ENCODE measurements around the gene MNAT1. TPM values are rescaled to one million over a fixed set of nuclear protein-coding genes. Genes with fewer than 3 reads are reported as not detected.
A peak's percentile ranks its signal among the peaks of the same experiment; 100 is the strongest.

MNAT1 gene
- total RNA-seq (10 to 100 TPM; 36.0 to 39.9 TPM), polyA plus RNA-seq (ENCODE audit: insufficient read depth, low read depth, low replicate concordance) (17.3 TPM)
- long read RNA-seq, donor 1, transcript MNAT1-201 (8 exons, 2,635 nt), result major isoform, 11 of 17 reads
- long read RNA-seq, donor 1, transcript MNAT1-208 (4 exons, 1,097 nt), result minor isoform, 6 of 17 reads
- long read RNA-seq, donor 1, partial matches to known transcripts, result 0 of 17 reads
- long read RNA-seq, donor 1, other reads (novel, unspliced or antisense), result 0 of 17 reads
- long read RNA-seq, donor 2, partial matches to known transcripts, result 0 of 7 reads
- long read RNA-seq, donor 2, other reads (novel, unspliced or antisense), result 0 of 7 reads

GRCh38 chr14:60734465-60735242 is at the start of gene MNAT1:
MNAT1 (plus strand) TSS chr14:60734761; CDS start chr14:60734863, 102 bp downstream.
- DNase-seq, result peak; percentile 85
- Histone ChIP-seq H3K4me3 (peak within 1 kb of the TSS; percentile 89 to 90), H3K36me3 (ENCODE audit: low read depth, missing control alignments) (no peaks in the 10 kb centered on the region), H3K4me1 (peaks cover 15% of the 10 kb centered on the region), H3K27ac (peak within 1 kb of the TSS; percentile 83 to 88), H3K9me3 (no peaks in the 10 kb centered on the region), H3K27me3 (no peaks in the 10 kb centered on the region)
- WGBS, 2 donors, result 2 to 3% methylated on average over 28 to 33 of the region's 33 CpGs
- TF ChIP-seq CTCF (IDR thresholded peaks at IDR 0.05), result no peak
- no peak for TF ChIP-seq POLR2A (IDR thresholded peaks at IDR 0.05)
- intact Hi-C loops (cut with DNase I; ENCODE audit: low total_unique reads), result no loop called here

- intact Hi-C loops (cut with DNase I; ENCODE audit: low total_unique reads), result no loop called here
- H3K9me3 ChIP-seq, result no peaks in the 10 kb centered on the region
- TF ChIP-seq POLR2A (IDR thresholded peaks at IDR 0.05) (no peak), CTCF (IDR thresholded peaks at IDR 0.05) (no peak)
These were observed 47.7 kb upstream of the MNAT1 start for GRCh38 chr14:60686865-60687264.

DNA sequence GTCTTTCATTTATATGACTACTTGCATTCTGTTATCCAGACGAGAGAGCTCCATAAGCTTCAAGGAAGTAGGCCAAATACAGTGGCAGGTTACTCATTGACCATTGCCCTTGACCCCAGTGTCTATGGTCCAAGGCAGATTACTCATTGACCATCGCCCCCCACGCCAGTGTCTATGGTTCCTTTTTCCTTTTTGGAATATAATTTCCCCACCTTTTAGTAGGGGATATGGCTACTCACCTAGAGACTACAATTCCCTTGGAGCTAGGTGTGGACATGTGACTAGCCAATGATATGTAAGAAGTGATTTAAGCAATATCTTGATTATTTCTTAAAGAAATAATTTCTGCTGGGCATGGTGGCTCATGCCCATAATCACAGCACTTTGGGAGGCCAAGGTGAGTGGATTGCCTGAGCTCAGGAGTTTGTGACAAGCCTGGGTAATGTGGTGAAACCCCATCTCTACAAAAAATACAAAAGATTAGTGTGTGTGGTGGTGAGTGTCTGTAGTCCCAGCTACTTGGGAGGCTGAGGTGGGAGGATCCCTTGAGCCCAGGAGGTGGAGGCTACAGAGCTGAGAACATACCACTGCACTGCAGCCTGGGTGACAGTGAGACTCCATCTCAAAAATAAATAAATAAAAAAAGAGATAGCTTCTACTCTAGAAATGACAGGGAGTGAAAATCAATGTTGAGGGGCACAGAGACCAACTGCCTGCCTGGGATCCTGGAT is 43.0 kb upstream of the MNAT1 start:
- WGBS, 2 donors, result 75 to 81% methylated on average over 3 of the region's 3 CpGs

More at GRCh38 chr14:60686865-60687264, 47.7 kb upstream of the MNAT1 start:
- Histone ChIP-seq H3K27ac (no peak overlapping the region), H3K4me3 (no peak overlapping the region), H3K27me3 (no peaks in the 10 kb centered on the region), H3K4me1 (no peaks in the 10 kb centered on the region), H3K36me3 (ENCODE audit: low read depth, missing control alignments) (no peaks in the 10 kb centered on the region)
- no peak for DNase-seq

DNA sequence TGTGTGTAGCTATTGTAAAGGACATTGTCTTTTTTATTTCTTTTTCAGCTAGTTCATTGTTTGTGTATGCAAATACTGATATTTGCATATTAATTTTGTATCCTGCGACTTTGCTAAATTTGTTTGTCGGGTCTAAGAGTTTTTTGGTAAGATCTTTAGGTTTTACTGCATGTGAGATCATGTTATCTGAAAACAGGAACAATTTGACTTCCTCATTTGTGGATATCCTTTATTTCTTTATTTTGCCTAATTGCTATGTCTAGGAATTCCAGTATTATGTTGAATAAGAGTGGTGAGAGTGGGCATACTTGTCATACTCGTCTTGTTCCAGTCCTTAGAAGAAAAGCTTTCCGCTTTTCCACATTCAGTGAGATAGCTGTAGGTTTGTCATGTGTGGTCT is 39.2 kb upstream of the MNAT1 start:
- intact Hi-C loops (cut with DNase I; ENCODE audit: low total_unique reads), result no loop called here
- Histone ChIP-seq H3K36me3 (ENCODE audit: low read depth, missing control alignments) (no peaks in the 10 kb centered on the region), H3K4me3 (no peak overlapping the region), H3K9me3 (no peaks in the 10 kb centered on the region), H3K27ac (no peak overlapping the region), H3K27me3 (no peaks in the 10 kb centered on the region), H3K4me1 (no peaks in the 10 kb centered on the region)
- TF ChIP-seq POLR2A (IDR thresholded peaks at IDR 0.05), result no peak
- TF ChIP-seq CTCF (IDR thresholded peaks at IDR 0.05), result no peak
- no peak for DNase-seq
- 80 to 88% methylated on average over 4 of the region's 4 CpGs for WGBS, 2 donors

More for the DNA sequence above, 43.0 kb upstream of the MNAT1 start:
- Histone ChIP-seq H3K4me3 (no peak overlapping the region), H3K27me3 (no peaks in the 10 kb centered on the region), H3K9me3 (no peaks in the 10 kb centered on the region), H3K27ac (no peak overlapping the region), H3K36me3 (ENCODE audit: low read depth, missing control alignments) (no peaks in the 10 kb centered on the region), H3K4me1 (no peaks in the 10 kb centered on the region)
- TF ChIP-seq CTCF (IDR thresholded peaks at IDR 0.05) (no peak), POLR2A (IDR thresholded peaks at IDR 0.05) (no peak)
- no peak for DNase-seq
- intact Hi-C loops (cut with DNase I; ENCODE audit: low total_unique reads), result no loop called here

Measured in testis (tissue), 5 donors.